Measurements from ENCODE around the gene CDH8.

- TF ChIP-seq CTCF (IDR thresholded peaks at IDR 0.05) (no peak), POLR2A (IDR thresholded peaks at IDR 0.05) (no peak)
Measured at GRCh38 chr16:61968242-61969076, 67.8 kb downstream of the CDH8 start.

Data from body of pancreas (tissue), 4 donors.